Stimulated activated naive B cell treated with anti-CD40 and anti-IgM and Interleukin-4, amounts not matched to agents 10 μg/mL and 1 μg/mL and 100 μg/mL, for 72 hours (primary cell): ENCODE results near the gene GPHN.

Experiments
- ATAC-seq, 2 donors: fragments of 150-1000 bp; cut with Tn5 transposase; replicated peaks; 2 replicates each; pipeline ENCODE4 v1.10.0; 2021; ENCODE audit warnings: moderate library complexity in 1 of 2
- DNase-seq: peaks from one replicate; pipeline ENCODE4 v3.0.0; 2021
- H3K27ac Mint-ChIP-seq: one replicate; pipeline ENCODE4 v1.8.0; 2022; ENCODE audit warnings: mild to moderate bottlenecking, mixed read lengths
- H3K27me3 Mint-ChIP-seq, 2 donors: one replicate each; pipeline ENCODE4 v1.8.0; 2022; ENCODE audit warnings: mixed read lengths in 2 of 2
- H3K36me3 Mint-ChIP-seq, 2 donors: one replicate each; pipeline ENCODE4 v1.8.0; 2022; ENCODE audit warnings: mixed read lengths in 2 of 2, mild to moderate bottlenecking in 1 of 2
- H3K4me1 Mint-ChIP-seq, 2 donors: one replicate each; pipeline ENCODE4 v1.8.0; 2022; ENCODE audit warnings: mixed read lengths in 2 of 2, mild to moderate bottlenecking in 1 of 2
- H3K4me3 Mint-ChIP-seq, 2 donors: one replicate each; pipeline ENCODE4 v1.8.0; 2022; ENCODE audit warnings: mild to moderate bottlenecking in 2 of 2, mixed read lengths in 2 of 2, moderate library complexity in 1 of 2
- H3K9me3 Mint-ChIP-seq, 2 donors: one replicate each; pipeline ENCODE4 v1.8.0; 2022; ENCODE audit warnings: mixed read lengths in 2 of 2, mild to moderate bottlenecking in 1 of 2

GPHN gene

DNA sequence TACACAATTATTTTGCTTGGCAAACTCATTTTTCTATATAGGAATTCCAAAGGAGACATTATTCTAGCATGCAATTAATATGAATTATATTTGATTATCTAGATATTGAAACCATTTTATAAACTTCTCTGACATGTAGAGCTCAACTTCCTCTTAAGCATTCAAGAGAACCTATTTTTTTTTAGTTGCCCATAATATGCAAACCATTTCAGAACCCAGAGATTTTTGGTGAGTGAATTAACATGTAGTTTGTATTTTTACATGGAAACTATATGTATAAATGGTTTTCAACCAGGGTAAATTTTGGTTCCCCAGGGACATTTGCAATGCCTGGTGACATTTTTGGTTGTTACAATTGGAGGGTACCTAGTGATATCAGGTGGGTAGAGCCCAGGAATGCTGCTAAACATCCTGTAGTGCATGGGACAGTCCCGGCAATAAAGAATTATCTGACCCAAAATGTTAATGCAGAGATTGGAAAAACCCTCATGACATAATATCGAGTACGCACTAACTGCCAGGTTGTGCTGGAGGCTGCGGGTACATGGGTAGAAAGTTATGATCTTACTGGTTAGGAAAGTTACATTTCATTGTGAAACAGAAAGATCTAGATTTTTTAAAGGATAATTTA lies 342.4 kb downstream of the GPHN start:
- H3K4me3 Mint-ChIP-seq = no peak overlapping the region
- ATAC-seq = peak; percentile 94 to 95

DNA sequence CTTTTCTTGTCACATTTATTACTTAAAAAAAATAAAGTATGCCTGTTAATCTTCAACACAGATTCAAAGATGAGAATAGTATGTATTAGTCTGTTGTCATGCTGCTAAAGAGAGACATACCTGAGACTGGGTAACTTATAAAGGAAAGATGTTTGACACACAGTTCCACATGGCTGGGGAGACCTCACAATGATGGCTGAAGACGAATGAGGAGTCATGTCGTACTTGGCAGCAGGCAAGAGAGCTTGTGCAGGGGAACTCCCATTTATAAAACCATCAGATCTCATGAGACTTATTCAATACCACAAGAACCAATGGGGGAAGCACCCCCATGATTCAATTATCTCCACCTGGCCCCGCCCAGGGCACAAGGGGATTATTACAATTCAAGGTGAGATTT lies 345.4 kb downstream of the GPHN start:
- H3K36me3 Mint-ChIP-seq = peaks cover 6 to 27% of the 10 kb centered on the region in 2 donors
- H3K27ac Mint-ChIP-seq = no peak overlapping the region
- peak; percentile 48 to 53 for ATAC-seq
- peaks cover 0 to 10% of the 10 kb centered on the region in 2 donors for H3K9me3 Mint-ChIP-seq
- H3K4me3 Mint-ChIP-seq = no peak overlapping the region
- H3K27me3 Mint-ChIP-seq = no peaks in the 10 kb centered on the region
- no peak for DNase-seq
- peaks cover 8 to 14% of the 10 kb centered on the region in 2 donors for H3K4me1 Mint-ChIP-seq

More for the DNA sequence above, 342.4 kb downstream of the GPHN start:
- Mint-ChIP-seq H3K4me1 (peaks cover 8 to 19% of the 10 kb centered on the region in 2 donors), H3K36me3 (peaks cover 1 to 20% of the 10 kb centered on the region in 2 donors), H3K27ac (peak overlapping the region; percentile 57), H3K27me3 (no peaks in the 10 kb centered on the region), H3K9me3 (peaks cover 0 to 10% of the 10 kb centered on the region in 2 donors)
- peak; percentile 32 for DNase-seq

DNA sequence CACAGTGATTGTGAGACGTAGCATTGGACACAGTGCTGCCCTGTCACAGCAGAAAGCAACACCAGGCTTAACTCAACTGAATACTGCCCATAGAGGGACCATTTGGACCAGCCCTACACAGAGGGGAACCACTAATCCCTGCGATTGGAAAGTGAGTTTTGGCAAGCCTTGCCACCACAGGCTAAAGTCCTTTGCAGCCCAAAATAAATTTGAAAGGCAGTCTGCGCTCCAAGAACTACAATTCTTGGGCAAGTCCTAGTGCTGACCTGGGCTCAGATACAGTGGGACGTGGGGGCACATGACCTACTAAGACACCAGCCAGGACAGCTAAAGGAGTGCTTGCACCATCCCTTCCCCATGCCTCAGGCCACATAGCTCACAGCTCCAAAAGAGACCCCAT lies 349.9 kb downstream of the GPHN start:
- ATAC-seq (no peak), DNase-seq (no peak)
- peaks cover 20 to 24% of the 10 kb centered on the region in 2 donors for H3K9me3 Mint-ChIP-seq
- H3K4me1 Mint-ChIP-seq = peaks cover 0 to 4% of the 10 kb centered on the region in 2 donors
- no peak overlapping the region for H3K27ac Mint-ChIP-seq
- H3K36me3 Mint-ChIP-seq = peaks cover 12 to 36% of the 10 kb centered on the region in 2 donors
- H3K4me3 Mint-ChIP-seq = no peak overlapping the region
- no peaks in the 10 kb centered on the region for H3K27me3 Mint-ChIP-seq

DNA sequence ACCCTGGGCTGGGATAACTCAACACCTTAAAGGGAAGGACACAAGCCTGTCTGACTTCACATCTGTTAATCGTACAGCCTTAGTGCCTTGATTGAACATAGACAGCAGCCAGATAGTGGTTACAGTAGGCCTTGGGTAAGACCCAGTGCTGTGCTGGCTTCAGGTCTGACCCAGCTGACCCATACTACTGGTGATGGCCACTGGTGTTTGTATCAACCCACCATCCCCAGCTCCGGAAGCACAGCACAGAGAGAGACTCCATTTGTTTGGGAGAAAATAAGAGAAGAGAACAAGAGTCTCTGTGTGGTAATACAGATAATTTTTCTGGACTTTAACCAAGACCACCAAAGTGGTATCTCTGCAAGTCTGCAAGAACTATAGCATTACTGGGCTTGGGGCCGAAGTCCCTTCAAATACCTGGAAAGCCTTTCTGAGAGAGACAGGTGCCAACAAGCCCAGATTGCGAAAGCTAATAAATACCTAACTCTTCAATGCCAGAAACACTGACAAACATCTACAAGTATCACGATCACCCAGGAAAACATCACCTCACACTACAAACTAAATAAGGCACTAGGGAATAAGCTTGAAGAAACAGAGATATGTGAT lies 351.2 kb downstream of the GPHN start:
- Mint-ChIP-seq H3K4me3 (no peak overlapping the region), H3K27ac (no peak overlapping the region), H3K27me3 (no peaks in the 10 kb centered on the region), H3K36me3 (peaks cover 12 to 33% of the 10 kb centered on the region in 2 donors), H3K4me1 (no peaks in the 10 kb centered on the region), H3K9me3 (peaks cover 20 to 24% of the 10 kb centered on the region in 2 donors)
- no peak for DNase-seq
- no peak for ATAC-seq

DNA sequence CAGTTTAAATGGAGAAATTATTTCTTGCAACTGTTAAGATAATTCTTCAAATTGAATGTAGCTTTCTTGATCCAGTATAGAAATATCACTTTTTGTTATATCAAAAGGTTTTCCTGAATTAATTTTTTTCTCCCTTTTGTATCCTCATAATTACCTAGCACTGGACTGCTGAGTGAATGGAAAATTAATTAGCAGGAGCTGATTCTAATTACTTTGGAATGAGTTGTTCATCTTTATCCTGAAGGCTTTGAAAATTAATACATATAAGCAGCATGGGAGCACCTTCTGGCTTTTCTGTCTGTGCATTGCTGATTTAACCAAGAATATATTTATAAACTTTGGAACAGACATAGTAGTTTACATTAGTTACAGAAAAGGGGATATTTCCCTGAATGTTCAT lies 373.6 kb downstream of the GPHN start:
- peaks cover 2 to 28% of the 10 kb centered on the region in 2 donors for H3K36me3 Mint-ChIP-seq
- no peaks in the 10 kb centered on the region for H3K4me1 Mint-ChIP-seq
- H3K27me3 Mint-ChIP-seq = no peaks in the 10 kb centered on the region
- ATAC-seq = no peak
- H3K4me3 Mint-ChIP-seq = no peak overlapping the region
- no peak overlapping the region for H3K27ac Mint-ChIP-seq
- peaks cover 10 to 11% of the 10 kb centered on the region in 2 donors for H3K9me3 Mint-ChIP-seq
- DNase-seq = no peak

DNA sequence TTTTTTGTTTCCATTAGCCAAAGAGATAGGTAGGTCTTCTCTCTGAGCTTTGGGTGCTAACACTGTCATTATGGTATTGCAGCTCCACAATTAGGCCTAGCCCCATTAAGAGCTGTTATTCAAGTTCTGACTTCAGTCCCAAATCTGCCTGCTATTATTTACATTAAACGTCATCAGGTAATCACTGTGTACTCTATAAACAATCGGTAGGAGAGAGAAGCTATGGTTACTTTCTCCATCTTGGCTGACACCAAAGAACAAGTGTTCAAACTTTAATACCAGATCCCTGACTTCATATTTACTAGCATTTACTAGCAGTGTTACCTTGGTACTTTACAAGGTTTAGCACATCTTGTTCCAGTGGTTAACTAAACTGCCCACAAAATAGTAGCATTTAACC lies 376.2 kb downstream of the GPHN start:
- no peak overlapping the region for H3K4me3 Mint-ChIP-seq
- no peak overlapping the region for H3K27ac Mint-ChIP-seq
- ATAC-seq (no peak), DNase-seq (no peak)
- peaks cover 11 to 41% of the 10 kb centered on the region in 2 donors for H3K36me3 Mint-ChIP-seq
- H3K4me1 Mint-ChIP-seq = no peaks in the 10 kb centered on the region
- H3K27me3 Mint-ChIP-seq = no peaks in the 10 kb centered on the region
- H3K9me3 Mint-ChIP-seq = peaks cover 10 to 17% of the 10 kb centered on the region in 2 donors

DNA sequence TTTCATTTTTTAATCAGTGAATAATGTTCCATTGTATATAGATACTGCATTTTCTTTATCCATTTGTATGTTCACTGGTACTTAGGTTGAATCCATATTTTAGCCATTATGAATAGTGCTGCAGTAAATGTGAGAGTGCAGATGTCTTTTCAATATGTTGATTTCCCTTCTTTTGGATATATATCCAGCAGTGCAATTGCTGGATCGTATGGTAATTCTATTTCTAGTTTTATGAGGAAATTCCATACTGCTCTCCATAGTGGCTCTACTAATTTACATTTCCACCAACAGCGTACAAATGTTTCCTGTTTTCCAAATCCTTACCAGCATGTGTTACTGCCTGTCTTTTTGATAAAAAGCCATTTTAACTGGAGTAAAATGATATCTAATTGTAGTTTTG lies 392.8 kb downstream of the GPHN start:
- Mint-ChIP-seq H3K9me3 (peaks cover 9 to 15% of the 10 kb centered on the region in 2 donors), H3K36me3 (peaks cover 12 to 38% of the 10 kb centered on the region in 2 donors), H3K4me1 (peaks cover 0 to 4% of the 10 kb centered on the region in 2 donors), H3K27me3 (no peaks in the 10 kb centered on the region), H3K4me3 (no peak overlapping the region), H3K27ac (no peak overlapping the region)
- ATAC-seq (no peak), DNase-seq (no peak)

DNA sequence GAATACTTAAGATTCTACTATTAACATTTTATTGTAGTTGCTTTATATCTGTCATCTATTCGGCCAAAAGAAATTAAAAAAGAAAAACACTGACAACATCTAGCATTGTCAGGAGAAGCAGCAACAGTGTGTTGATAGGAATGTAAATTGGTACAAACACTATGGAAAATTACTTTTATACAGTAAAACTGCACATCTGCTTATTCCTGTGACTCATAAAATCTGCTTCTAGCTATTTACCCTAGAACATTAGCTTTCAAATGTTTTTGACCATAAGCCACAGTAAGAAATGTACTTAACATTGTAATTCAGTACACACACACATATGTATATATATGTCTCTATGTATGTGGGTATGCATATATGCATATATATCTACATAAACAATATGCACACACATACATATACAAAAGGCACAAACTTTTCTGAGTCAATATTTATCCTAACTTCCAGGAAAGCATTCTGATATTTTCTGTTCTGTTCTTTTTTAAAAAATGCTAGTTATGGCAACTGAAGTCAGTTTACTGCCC lies 402.4 kb downstream of the GPHN start:
- peaks cover 0 to 10% of the 10 kb centered on the region in 2 donors for H3K36me3 Mint-ChIP-seq
- DNase-seq = no peak
- no peaks in the 10 kb centered on the region for H3K27me3 Mint-ChIP-seq
- ATAC-seq = no peak
- no peak overlapping the region for H3K4me3 Mint-ChIP-seq
- no peaks in the 10 kb centered on the region for H3K4me1 Mint-ChIP-seq
- peaks cover 0 to 3% of the 10 kb centered on the region in 2 donors for H3K9me3 Mint-ChIP-seq
- H3K27ac Mint-ChIP-seq = no peak overlapping the region

DNA sequence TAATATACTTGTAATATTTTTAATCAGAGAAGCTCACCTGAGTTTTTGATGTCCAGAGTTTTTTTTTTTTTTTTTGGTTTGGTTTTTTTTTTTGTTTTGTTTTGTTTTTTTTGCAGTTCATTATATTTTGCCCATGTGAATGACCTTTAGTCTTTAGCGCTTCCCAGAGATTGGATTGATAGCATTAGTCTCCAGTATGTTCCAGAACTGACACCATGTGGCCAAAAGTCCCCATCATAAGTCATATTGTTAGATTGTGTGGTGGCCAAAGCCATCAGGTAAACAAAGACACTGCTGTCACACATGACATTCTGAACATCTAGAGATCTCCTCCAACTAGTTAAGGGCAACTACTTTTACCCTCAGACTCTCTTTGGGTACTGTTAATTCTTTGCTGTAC lies 408.5 kb downstream of the GPHN start:
- Mint-ChIP-seq H3K36me3 (peaks cover 26 to 29% of the 10 kb centered on the region in 2 donors), H3K27ac (no peak overlapping the region), H3K4me3 (no peak overlapping the region), H3K4me1 (no peaks in the 10 kb centered on the region), H3K9me3 (peaks cover 3 to 4% of the 10 kb centered on the region in 2 donors), H3K27me3 (no peaks in the 10 kb centered on the region)
- DNase-seq (no peak), ATAC-seq (no peak)

DNA sequence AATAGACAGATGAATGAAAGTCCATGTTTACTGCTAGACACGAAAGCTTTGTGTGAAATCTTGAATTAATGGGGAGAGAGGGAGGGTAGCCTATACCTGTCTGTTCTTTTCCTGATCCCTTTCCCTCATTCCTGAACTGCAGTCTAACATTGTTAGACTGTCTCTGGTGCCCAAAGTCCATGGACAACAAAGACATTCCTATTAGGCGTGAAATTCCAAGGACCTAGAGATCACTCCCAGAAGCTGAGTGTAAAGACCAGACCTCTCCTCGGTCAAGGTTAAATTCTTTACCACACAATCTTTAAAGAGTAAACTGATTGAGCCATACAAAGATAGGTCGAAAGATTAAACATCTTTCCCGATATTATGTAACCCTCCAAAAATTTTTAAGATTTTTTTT lies 410.6 kb downstream of the GPHN start:
- no peaks in the 10 kb centered on the region for H3K4me1 Mint-ChIP-seq
- H3K9me3 Mint-ChIP-seq = peaks cover 4 to 5% of the 10 kb centered on the region in 2 donors
- no peak overlapping the region for H3K4me3 Mint-ChIP-seq
- H3K36me3 Mint-ChIP-seq = peaks cover 30 to 39% of the 10 kb centered on the region in 2 donors
- H3K27ac Mint-ChIP-seq = no peak overlapping the region
- DNase-seq (no peak), ATAC-seq (no peak)
- no peaks in the 10 kb centered on the region for H3K27me3 Mint-ChIP-seq

DNA sequence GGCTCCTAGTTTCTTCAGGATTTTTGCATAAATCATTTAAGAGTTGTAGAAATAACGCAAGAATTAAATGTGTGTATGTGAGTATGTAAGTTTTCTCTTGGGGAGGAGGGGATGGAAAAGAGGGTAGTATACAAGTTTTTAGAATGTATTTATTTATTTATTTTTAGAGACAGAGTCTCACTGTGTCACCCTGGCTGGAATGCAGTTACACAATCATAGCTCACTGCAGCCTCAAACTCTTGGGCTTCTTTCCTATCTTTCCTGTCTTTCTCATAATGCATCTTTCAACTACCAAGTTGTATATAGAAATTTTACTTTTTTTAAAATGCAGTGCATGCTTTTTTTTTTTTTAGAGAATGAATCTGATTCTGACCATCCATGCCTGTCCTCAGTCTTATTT lies 412.2 kb downstream of the GPHN start:
- DNase-seq (no peak), ATAC-seq (no peak)
- H3K9me3 Mint-ChIP-seq = peaks cover 4 to 5% of the 10 kb centered on the region in 2 donors
- H3K36me3 Mint-ChIP-seq = peaks cover 36 to 51% of the 10 kb centered on the region in 2 donors
- H3K4me1 Mint-ChIP-seq = no peaks in the 10 kb centered on the region
- no peak overlapping the region for H3K4me3 Mint-ChIP-seq
- H3K27me3 Mint-ChIP-seq = no peaks in the 10 kb centered on the region
- no peak overlapping the region for H3K27ac Mint-ChIP-seq

DNA sequence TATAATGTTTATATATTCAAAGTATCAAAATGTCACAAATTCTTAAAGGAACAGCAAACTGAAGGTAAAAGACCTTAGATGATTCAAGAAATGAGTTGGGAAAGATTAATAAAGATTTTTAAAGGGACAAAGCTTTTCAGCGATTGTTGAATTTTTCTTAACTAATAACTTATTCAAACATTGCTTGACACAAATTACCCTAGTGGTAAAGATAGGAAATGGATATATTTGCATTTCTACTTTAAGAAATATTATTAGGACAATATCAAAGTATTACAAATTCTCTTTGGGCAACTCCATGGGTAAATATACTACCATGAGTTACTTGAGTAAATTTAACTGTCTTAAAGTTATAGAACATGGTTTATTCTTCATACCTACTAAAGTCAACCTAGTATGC lies 415.3 kb downstream of the GPHN start:
- no peak overlapping the region for H3K27ac Mint-ChIP-seq
- no peak for DNase-seq
- H3K27me3 Mint-ChIP-seq = no peaks in the 10 kb centered on the region
- ATAC-seq = no peak
- no peaks in the 10 kb centered on the region for H3K4me1 Mint-ChIP-seq
- H3K4me3 Mint-ChIP-seq = no peak overlapping the region
- H3K9me3 Mint-ChIP-seq = peaks cover 7 to 9% of the 10 kb centered on the region in 2 donors
- peaks cover 41 to 64% of the 10 kb centered on the region in 2 donors for H3K36me3 Mint-ChIP-seq

DNA sequence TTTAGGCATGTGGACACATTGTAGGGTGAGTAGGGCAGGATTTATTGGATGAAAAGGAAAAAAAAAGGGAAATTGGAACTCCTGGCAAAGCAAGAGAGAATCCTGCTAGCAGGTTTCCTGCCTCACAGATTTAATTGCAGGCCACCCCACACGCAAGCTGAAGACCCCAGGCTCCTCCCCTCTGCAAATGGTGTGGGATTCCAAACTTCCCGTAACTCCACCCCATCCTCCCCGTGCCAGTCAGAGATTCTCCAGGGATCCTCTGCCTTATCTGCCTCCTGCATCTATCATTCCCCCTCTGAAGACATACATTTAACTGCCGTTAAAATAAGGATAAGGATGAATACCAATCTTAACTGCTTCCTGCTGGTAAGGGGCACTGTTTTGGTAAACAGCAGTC lies 431.5 kb downstream of the GPHN start:
- peaks cover 15 to 22% of the 10 kb centered on the region in 2 donors for H3K9me3 Mint-ChIP-seq
- no peak overlapping the region for H3K27ac Mint-ChIP-seq
- no peaks in the 10 kb centered on the region for H3K27me3 Mint-ChIP-seq
- H3K36me3 Mint-ChIP-seq = peaks cover 39 to 49% of the 10 kb centered on the region in 2 donors
- DNase-seq (no peak), ATAC-seq (no peak)
- H3K4me3 Mint-ChIP-seq = no peak overlapping the region
- no peaks in the 10 kb centered on the region for H3K4me1 Mint-ChIP-seq

DNA sequence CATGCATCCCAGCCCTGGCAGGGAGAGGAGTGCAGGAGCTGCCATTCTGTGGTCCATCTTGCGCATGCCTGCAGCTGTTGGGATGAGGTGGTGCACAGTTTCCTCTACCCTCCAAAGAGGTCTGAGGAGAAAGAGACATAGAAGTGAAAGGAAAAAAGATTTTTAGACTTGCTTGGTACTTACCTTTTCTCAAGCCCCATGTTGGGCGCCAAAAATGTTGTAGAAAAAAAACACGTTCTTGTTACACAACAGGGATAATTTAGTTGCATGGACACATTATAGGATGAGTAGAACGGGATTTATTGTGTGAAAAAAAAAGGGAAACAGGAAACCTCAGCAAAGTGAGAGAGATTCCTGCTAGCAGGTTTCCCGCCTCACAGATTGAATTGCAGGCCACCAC lies 436.9 kb downstream of the GPHN start:
- DNase-seq = peak; percentile 2
- H3K9me3 Mint-ChIP-seq = peaks cover 18 to 23% of the 10 kb centered on the region in 2 donors
- H3K27me3 Mint-ChIP-seq = no peaks in the 10 kb centered on the region
- H3K27ac Mint-ChIP-seq = no peak overlapping the region
- ATAC-seq = no peak
- H3K36me3 Mint-ChIP-seq = peaks cover 44 to 60% of the 10 kb centered on the region in 2 donors
- no peaks in the 10 kb centered on the region for H3K4me1 Mint-ChIP-seq
- H3K4me3 Mint-ChIP-seq = no peak overlapping the region

DNA sequence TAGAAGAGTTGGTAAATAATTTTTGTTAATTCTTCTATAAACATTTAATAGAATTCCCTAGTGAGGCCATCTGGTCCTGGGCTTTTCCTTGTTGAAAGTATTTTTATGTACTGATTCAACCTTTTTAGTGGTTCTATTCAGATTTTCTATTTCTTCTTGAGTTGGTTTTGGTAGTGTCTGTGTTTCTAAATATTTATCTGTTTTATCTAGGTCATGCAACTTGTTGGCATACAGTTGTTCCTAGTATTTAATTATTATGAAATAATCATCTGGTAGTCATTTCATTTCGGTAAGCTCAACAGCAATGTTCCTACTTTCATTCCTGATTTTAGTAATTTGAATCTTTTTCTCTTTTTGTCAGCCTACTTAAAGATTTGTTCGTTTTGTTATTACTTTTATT lies 447.2 kb downstream of the GPHN start:
- no peak overlapping the region for H3K4me3 Mint-ChIP-seq
- no peaks in the 10 kb centered on the region for H3K4me1 Mint-ChIP-seq
- H3K27ac Mint-ChIP-seq = no peak overlapping the region
- DNase-seq (no peak), ATAC-seq (no peak)
- peaks cover 32 to 53% of the 10 kb centered on the region in 2 donors for H3K36me3 Mint-ChIP-seq
- peaks cover 15% of the 10 kb centered on the region in 2 donors for H3K9me3 Mint-ChIP-seq
- no peaks in the 10 kb centered on the region for H3K27me3 Mint-ChIP-seq
